Adrenal gland (tissue), 12 donors: ENCODE measurements around the gene MAPK4. TPM values are rescaled to one million over a fixed set of nuclear protein-coding genes. Genes with fewer than 3 reads are reported as not detected.
A peak's percentile ranks its signal among the peaks of the same experiment; 100 is the strongest.

ENCODE experiments used
- DNase-seq, 7 donors: peaks; one replicate each; pipeline ENCODE4 v3.0.0-alpha.2; 2019 to 2020
- H3K27ac ChIP-seq, 5 donors: fragments of 200-600 bp; sonication (generic) in 4 of 5; 1 replicate in 3 of 5; 2 replicates in 2 of 5; pipeline versions ENCODE4 v1.5.1 to v1.8.0; 2016 to 2020; ENCODE audit warnings: mild to moderate bottlenecking in 1 of 5
- H3K27me3 ChIP-seq: fragments of 200-600 bp; 2 replicates; pipeline ENCODE4 v1.8.0; 2021
- H3K36me3 ChIP-seq, 2 donors: fragments of 200-600 bp; replicated peaks in 1 of 2; 1 replicate in 1 of 2; 2 replicates in 1 of 2; pipeline versions ENCODE4 v1.5.1 to v1.8.0; 2018 to 2022
- H3K4me1 ChIP-seq, 2 donors: fragments of 200-600 bp; replicated peaks in 1 of 2; 1 replicate in 1 of 2; 2 replicates in 1 of 2; pipeline versions ENCODE4 v1.5.1 to v1.8.0; 2018 to 2021
- H3K4me3 ChIP-seq, 4 donors: fragments of 200-600 bp; sonication (generic) in 3 of 4; one replicate each; pipeline ENCODE4 v1.5.1; 2016 to 2018
- H3K9me3 ChIP-seq, 3 donors: fragments of 200-600 bp; sonication (generic) in 1 of 3; replicated peaks in 1 of 3; 1 replicate in 2 of 3; 2 replicates in 1 of 3; pipeline versions ENCODE4 v1.5.1 to v1.8.0; 2016 to 2021
- POLR2A ChIP-seq, 2 donors: fragments of 450-650 bp; IDR thresholded peaks; one replicate each; pipeline ENCODE4 v1.6.1; 2017; ENCODE audit warnings: antibody characterized with exemption in 2 of 2, mild to moderate bottlenecking in 2 of 2, moderate library complexity in 1 of 2
- WGBS, 4 donors: extraction: QIAGEN DNeasy Blood & Tissue Kit in 2 of 4; methylation state at CpG; one replicate each; pipeline versions ENCODE4 v1.1.5 to v1.1.7; 2013 to 2017; 5-methylcytosine and 5-hydroxymethylcytosine counted together
- intact Hi-C, 2 donors: fragments of 100-400 bp; cut with DNase I; formaldehyde crosslinking; loops; one replicate each; pipeline versions ENCODE4 v1.14.1 to v1.15.0; 2022 to 2023
- polyA plus RNA-seq, 3 donors: library from polyadenylated mRNA; stranded (reverse); fragments of 200-250 nt in 2 of 3; fragments of 350-450 nt in 1 of 3; fragmentation: Illumina TruSeq in 1 of 3; extraction: RNeasy Lipid Tissue Mini Kit (QIAGEN cat#74804) in 1 of 3; gene quantifications; one replicate each; pipeline ENCODE4 v1.2.3, GENCODE V29; 2013 to 2014
- total RNA-seq, 9 donors: library from RNA; depleted of rRNA in 4 of 9; stranded (reverse); fragments of >200 nt in 4 of 9; fragments of 120-200 nt in 1 of 9; fragmentation: NEBNext Ultra II Directional in 1 of 9; extraction: Animal tissue kit (Norgen Biotek cat#: 25700) in 1 of 9; gene quantifications; one replicate each; pipeline versions ENCODE4 v1.1.0 to v1.2.4, GENCODE V29; 2013 to 2023
- TF ChIP-seq, protein P1 (sequence below), 6 experiments: fragments of 450-650 bp in 4 of 6; fragments of 200-600 bp in 2 of 6; sonication (generic) in 1 of 6; IDR thresholded peaks; 1 replicate in 5 of 6; 2 replicates in 1 of 6; pipeline versions ENCODE4 v1.5.1 to v1.8.0; 2016 to 2021; ENCODE audit warnings: antibody characterized with exemption in 6 of 6, mild to moderate bottlenecking in 2 of 6, moderate library complexity in 1 of 6
- donor health status: healthy with polysubstance abuse.
- donor health status: Bipolar disorder and iron deficiency.
- donor health status: DM: yes; HTN: yes; CAD: no.
- donor health status: DM: no; HTN: no; CAD: no.
- donor health status: DM: no; HTN: no; CAD: no.
- donor health status: DM: yes; HTN: yes; CAD: no.

Gene MAPK4
- total and polyA plus RNA-seq, 12 donors = 16.3 to 231 (median 33.9) TPM

DNA sequence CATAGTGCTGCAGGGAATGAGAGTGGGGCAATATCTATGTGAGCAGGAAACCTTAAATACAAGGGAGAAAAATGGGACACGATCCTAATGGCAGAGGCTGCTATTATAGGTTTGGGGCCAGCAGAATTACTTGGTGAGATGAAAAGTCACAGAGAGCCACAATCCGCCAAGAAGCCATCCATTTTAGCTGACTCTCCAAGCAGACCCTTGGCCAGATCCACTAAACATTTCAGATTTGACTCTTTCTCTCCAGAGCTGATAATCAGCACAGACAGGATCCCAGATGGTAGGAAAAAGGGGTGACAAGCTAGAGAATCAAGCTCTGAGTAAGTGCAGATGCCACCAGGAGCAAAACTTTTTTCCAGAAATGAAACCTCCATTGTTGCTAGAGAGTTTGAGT is 61.5 kb downstream of the MAPK4 start:
- no peak overlapping the region for H3K4me3 ChIP-seq
- 69 to 82% (median 78%) methylated on average over 2 of the region's 2 CpGs for WGBS, 4 donors
- H3K4me1 ChIP-seq = peaks cover 0 to 4% of the 10 kb centered on the region in 2 donors
- no peaks in the 10 kb centered on the region for H3K36me3 ChIP-seq
- intact Hi-C loops = no loop called here
- no peak for TF ChIP-seq POLR2A (IDR thresholded peaks at IDR 0.05)
- TF ChIP-seq, protein P1, sequence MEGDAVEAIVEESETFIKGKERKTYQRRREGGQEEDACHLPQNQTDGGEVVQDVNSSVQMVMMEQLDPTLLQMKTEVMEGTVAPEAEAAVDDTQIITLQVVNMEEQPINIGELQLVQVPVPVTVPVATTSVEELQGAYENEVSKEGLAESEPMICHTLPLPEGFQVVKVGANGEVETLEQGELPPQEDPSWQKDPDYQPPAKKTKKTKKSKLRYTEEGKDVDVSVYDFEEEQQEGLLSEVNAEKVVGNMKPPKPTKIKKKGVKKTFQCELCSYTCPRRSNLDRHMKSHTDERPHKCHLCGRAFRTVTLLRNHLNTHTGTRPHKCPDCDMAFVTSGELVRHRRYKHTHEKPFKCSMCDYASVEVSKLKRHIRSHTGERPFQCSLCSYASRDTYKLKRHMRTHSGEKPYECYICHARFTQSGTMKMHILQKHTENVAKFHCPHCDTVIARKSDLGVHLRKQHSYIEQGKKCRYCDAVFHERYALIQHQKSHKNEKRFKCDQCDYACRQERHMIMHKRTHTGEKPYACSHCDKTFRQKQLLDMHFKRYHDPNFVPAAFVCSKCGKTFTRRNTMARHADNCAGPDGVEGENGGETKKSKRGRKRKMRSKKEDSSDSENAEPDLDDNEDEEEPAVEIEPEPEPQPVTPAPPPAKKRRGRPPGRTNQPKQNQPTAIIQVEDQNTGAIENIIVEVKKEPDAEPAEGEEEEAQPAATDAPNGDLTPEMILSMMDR (IDR thresholded peaks at IDR 0.05) = no peak
- no peaks in the 10 kb centered on the region for H3K9me3 ChIP-seq
- peak overlapping the region in 1 of 5 donors; percentile 1 for H3K27ac ChIP-seq
- no peaks in the 10 kb centered on the region for H3K27me3 ChIP-seq
- no peak for DNase-seq

DNA sequence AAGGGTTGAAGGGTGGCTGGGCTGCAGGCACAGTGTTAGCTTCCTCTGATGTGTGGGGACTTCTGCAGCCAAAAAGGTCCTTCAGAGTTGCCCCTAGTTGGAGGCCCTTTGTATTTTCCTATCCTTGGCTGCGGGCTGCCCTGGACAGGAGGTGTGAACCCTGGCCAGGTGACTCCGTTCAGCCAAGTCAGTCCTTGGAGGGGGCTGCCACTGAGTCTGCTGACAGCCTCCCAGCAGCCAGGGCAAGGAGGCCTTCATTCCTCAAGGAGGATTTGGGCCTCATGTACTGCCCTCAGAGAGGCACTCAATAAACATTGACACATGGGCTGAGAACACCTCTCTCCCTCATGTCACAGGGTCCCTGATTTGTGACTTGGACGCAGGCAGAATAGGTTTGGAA is 62.4 kb downstream of the MAPK4 start:
- Histone ChIP-seq H3K36me3 (no peaks in the 10 kb centered on the region), H3K4me3 (no peak overlapping the region), H3K27me3 (no peaks in the 10 kb centered on the region), H3K9me3 (no peaks in the 10 kb centered on the region), H3K27ac (peak overlapping the region in 1 of 5 donors; percentile 36), H3K4me1 (peaks cover 0 to 4% of the 10 kb centered on the region in 2 donors)
- intact Hi-C loops = no loop called here
- WGBS, 4 donors = 76 to 87% (median 81%) methylated on average over 2 to 3 of the region's 3 CpGs
- no peak for DNase-seq
- TF ChIP-seq, protein P1 (IDR thresholded peaks at IDR 0.05) = no peak
- TF ChIP-seq POLR2A (IDR thresholded peaks at IDR 0.05) = no peak

DNA sequence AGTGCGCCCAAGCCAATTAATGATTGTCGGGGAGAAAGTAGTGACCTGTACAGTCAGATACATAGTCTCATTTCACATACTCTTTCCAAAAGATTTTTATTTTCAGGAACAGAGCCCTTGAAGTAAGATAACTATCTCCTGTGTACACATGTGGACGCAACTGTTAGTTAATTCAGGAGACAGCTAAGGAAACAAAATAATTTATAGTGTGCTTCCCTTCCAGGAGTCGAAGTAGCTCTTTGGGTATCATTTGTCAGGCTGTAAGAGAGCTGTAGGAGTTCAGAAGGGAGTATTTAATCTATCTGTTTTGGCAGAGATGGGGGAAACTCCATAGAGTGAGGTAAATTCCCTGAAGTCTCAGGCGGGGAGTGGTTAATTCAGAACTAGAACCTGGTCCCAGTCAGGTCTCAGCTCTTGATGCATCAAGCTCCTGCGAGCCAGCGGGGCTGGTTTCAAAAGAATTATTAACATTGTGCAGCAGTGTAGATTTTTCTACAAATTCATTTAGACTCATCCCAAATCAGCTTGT is 63.0 kb downstream of the MAPK4 start:
- Histone ChIP-seq H3K4me3 (no peak overlapping the region), H3K4me1 (peaks cover 0 to 4% of the 10 kb centered on the region in 2 donors), H3K36me3 (no peaks in the 10 kb centered on the region), H3K9me3 (no peaks in the 10 kb centered on the region), H3K27ac (no peak overlapping the region), H3K27me3 (no peaks in the 10 kb centered on the region)
- no peak for DNase-seq
- intact Hi-C loops = no loop called here
- 35 to 42% (median 38%) methylated on average over 7 of the region's 7 CpGs for WGBS, 4 donors
- no peak for TF ChIP-seq POLR2A (IDR thresholded peaks at IDR 0.05)
- TF ChIP-seq, protein P1 (IDR thresholded peaks at IDR 0.05) = no peak

DNA sequence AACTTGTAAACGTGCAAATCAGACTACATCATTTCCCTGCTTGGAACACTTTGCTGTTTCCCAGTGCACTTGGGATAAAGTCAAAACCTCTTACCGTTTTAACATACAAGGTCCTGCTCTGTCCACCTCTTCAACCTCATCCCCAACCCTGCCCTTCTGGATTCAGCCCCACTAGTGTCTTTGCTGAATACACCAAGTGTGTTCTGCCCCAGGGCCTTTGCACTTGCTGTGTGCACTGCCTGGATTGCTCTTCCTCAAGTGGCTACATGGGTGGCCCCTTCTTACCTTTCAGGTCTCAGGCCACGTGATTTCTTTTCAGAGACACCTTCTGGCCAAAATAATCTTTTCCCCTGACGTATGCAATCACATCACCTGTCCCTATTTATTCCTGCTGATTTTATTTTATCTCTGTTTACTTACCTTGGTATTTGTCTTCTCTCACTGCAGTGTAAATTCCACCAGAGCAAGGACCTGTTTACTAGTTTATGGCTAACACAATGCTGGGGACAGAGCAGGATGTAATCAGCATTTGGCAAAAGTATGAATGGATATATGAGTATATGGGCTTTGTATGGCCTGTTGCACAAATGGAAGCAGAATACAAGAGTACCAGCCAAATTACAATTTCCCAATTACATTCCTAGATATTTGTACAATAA is 63.9 kb downstream of the MAPK4 start:
- Histone ChIP-seq H3K27ac (no peak overlapping the region), H3K4me1 (peaks cover 0 to 4% of the 10 kb centered on the region in 2 donors), H3K9me3 (no peaks in the 10 kb centered on the region), H3K36me3 (no peaks in the 10 kb centered on the region), H3K4me3 (no peak overlapping the region), H3K27me3 (no peaks in the 10 kb centered on the region)
- intact Hi-C loops = no loop called here
- TF ChIP-seq, protein P1 (IDR thresholded peaks at IDR 0.05) = no peak
- TF ChIP-seq POLR2A (IDR thresholded peaks at IDR 0.05) = no peak
- WGBS, 4 donors = 68 to 81% (median 78%) methylated on average over 4 of the region's 4 CpGs
- no peak for DNase-seq
